ENCODE measurements around the gene EFTUD2. TPM values are rescaled to one million over a fixed set of nuclear protein-coding genes. Genes with fewer than 3 reads are reported as not detected.

EFTUD2 gene
- total RNA-seq, 6 experiments from 2014 or later = 117 to 129 (median 122) TPM

- no peaks in the 10 kb centered on the region for H3K36me3 Mint-ChIP-seq (ENCODE audit: low read depth)
- no peaks in the 10 kb centered on the region for H3K9me3 Mint-ChIP-seq
- no peak for TF ChIP-seq CTCF (IDR thresholded peaks at IDR 0.05)
- H3K4me3 Mint-ChIP-seq = no peak overlapping the region
- H3K27ac Mint-ChIP-seq = peak overlapping the region; percentile 90
- DNase-seq = no peak
- H3K27me3 Mint-ChIP-seq (ENCODE audit: insufficient read depth) = peaks cover 5% of the 10 kb centered on the region
- peaks cover 52% of the 10 kb centered on the region for H3K4me1 Mint-ChIP-seq (ENCODE audit: low read depth)
Measured at GRCh38 chr17:44908761-44909326, 9.6 kb upstream of the EFTUD2 start.

- Mint-ChIP-seq H3K27me3 (ENCODE audit: insufficient read depth) (peaks cover 5% of the 10 kb centered on the region), H3K27ac (no peak overlapping the region; the same call in 1 of the 2 replicates), H3K4me1 (ENCODE audit: low read depth) (peaks cover 52% of the 10 kb centered on the region), H3K4me3 (no peak overlapping the region), H3K36me3 (ENCODE audit: low read depth) (no peaks in the 10 kb centered on the region), H3K9me3 (no peaks in the 10 kb centered on the region)
- TF ChIP-seq CTCF (IDR thresholded peaks at IDR 0.05) = no peak
- DNase-seq = no peak
Measured at GRCh38 chr17:44907729-44908470, 8.7 kb upstream of the EFTUD2 start.

- Mint-ChIP-seq H3K9me3 (no peaks in the 10 kb centered on the region), H3K27ac (peak overlapping the region; percentile 99)
Measured at GRCh38 chr17:44906763-44907728, 7.8 kb upstream of the EFTUD2 start.

GRCh38 chr17:44906010-44906646 is 6.9 kb upstream of the EFTUD2 start:
- Mint-ChIP-seq H3K9me3 (no peaks in the 10 kb centered on the region), H3K4me3 (peak overlapping the region; percentile 63), H3K27ac (peak overlapping the region; percentile 99), H3K36me3 (ENCODE audit: low read depth) (no peaks in the 10 kb centered on the region), H3K27me3 (ENCODE audit: insufficient read depth) (peaks cover 5% of the 10 kb centered on the region), H3K4me1 (ENCODE audit: low read depth) (peaks cover 65% of the 10 kb centered on the region)
- TF ChIP-seq CTCF (IDR thresholded peaks at IDR 0.05) = no peak
- peak; percentile 86 for DNase-seq

More at GRCh38 chr17:44906763-44907728, 7.8 kb upstream of the EFTUD2 start:
- DNase-seq = no peak
- Mint-ChIP-seq H3K4me1 (ENCODE audit: low read depth) (peaks cover 55% of the 10 kb centered on the region), H3K27me3 (ENCODE audit: insufficient read depth) (peaks cover 5% of the 10 kb centered on the region), H3K4me3 (no peak overlapping the region), H3K36me3 (ENCODE audit: low read depth) (no peaks in the 10 kb centered on the region)
- TF ChIP-seq CTCF (IDR thresholded peaks at IDR 0.05) = no peak

Measured in HFFc6 (cell line).